H1 (cell line): ENCODE measurements around the gene SGMS1. TPM values are rescaled to one million over a fixed set of nuclear protein-coding genes. Genes with fewer than 3 reads are reported as not detected.

Experiments
- CTCF ChIA-PET: fragments of 300-600 bp; sonication (Branson Sonifier 250); formaldehyde crosslinking; loops from one replicate; lab custom pipeline; 2021; ENCODE audit not compliant: partially characterized antibody; lab: Charles Lee
- POLR2A ChIA-PET: fragments of 300-600 bp; sonication (Branson Sonifier 250); formaldehyde crosslinking; loops from one replicate; lab custom pipeline; 2021; ENCODE audit warnings: inconsistent platforms; ENCODE audit not compliant: partially characterized antibody; lab: Charles Lee
- DNase-seq, 2 experiments: peaks; one replicate each; pipeline versions ENCODE4 v3.0.0 to v3.0.0-alpha.2; 2010 to 2022; ENCODE audit warnings: low spot score in 2 of 2, low read depth in 1 of 2, mixed read lengths in 1 of 2
- FAIRE-seq: peaks from 2 replicates; lab custom pipeline; 2011; peaks lifted over from hg19 to GRCh38; lab: Jason Lieb, UNC
- H2AFZ ChIP-seq: 2 replicates; pipeline ENCODE4 v1.8.1; 2012; ENCODE audit warnings: low read length, inconsistent platforms
- H2AK5ac ChIP-seq: 2 replicates; pipeline ENCODE4 v1.6.1; 2013; ENCODE audit warnings: low read depth, low read length
- H2BK120ac ChIP-seq: replicated peaks from 2 replicates; pipeline ENCODE3; 2013; ENCODE audit warnings: low read depth, low read length, inconsistent platforms
- H2BK12ac ChIP-seq: 2 replicates; pipeline ENCODE4 v1.6.1; 2013; ENCODE audit warnings: low read depth, low read length
- H2BK15ac ChIP-seq: 2 replicates; pipeline ENCODE4 v1.6.1; 2013; ENCODE audit warnings: low read length
- H2BK20ac ChIP-seq: 2 replicates; pipeline ENCODE4 v1.6.1; 2013; ENCODE audit warnings: low read length
- H2BK5ac ChIP-seq: 2 replicates; pipeline ENCODE4 v1.6.1; 2013; ENCODE audit warnings: low read depth, low read length
- H3K14ac ChIP-seq: 2 replicates; pipeline ENCODE4 v1.6.1; 2013; ENCODE audit warnings: inconsistent platforms; ENCODE audit not compliant: insufficient read length
- H3K18ac ChIP-seq: 2 replicates; pipeline ENCODE4 v1.6.1; 2013; ENCODE audit warnings: low read length; ENCODE audit errors: extremely low read depth
- H3K23ac ChIP-seq: 2 replicates; pipeline ENCODE4 v1.6.1; 2013; ENCODE audit warnings: inconsistent platforms; ENCODE audit not compliant: insufficient read length
- H3K23me2 ChIP-seq: 2 replicates; pipeline ENCODE4 v1.6.1; 2013; ENCODE audit warnings: low read depth, low read length
- H3K27ac ChIP-seq: 2 replicates; pipeline ENCODE4 v1.6.1; 2011; ENCODE audit warnings: low read depth, low read length, inconsistent platforms
- H3K27me3 ChIP-seq, 4 experiments: replicated peaks in 1 of 4; 1 replicate in 1 of 4; 2 replicates in 3 of 4; pipeline versions ENCODE4 v1.6.1 to v1.8.1; 2011 to 2013; ENCODE audit warnings: low read length in 3 of 4, mild to moderate bottlenecking in 3 of 4, inconsistent platforms in 2 of 4, mixed read lengths in 2 of 4, moderate library complexity in 1 of 4; ENCODE audit not compliant: control insufficient read depth in 3 of 4, insufficient read depth in 3 of 4; ENCODE audit errors: extremely low read depth in 1 of 4
- H3K36me3 ChIP-seq, 4 experiments: 2 replicates each; pipeline versions ENCODE4 v1.6.1 to v1.8.1; 2011 to 2013; ENCODE audit warnings: mild to moderate bottlenecking in 4 of 4, low read length in 3 of 4, moderate library complexity in 2 of 4, control low read depth in 1 of 4, inconsistent platforms in 1 of 4; ENCODE audit not compliant: insufficient read depth in 4 of 4, control insufficient read depth in 2 of 4
- H3K4ac ChIP-seq: replicated peaks from 2 replicates; pipeline ENCODE3; 2013; ENCODE audit warnings: low read length, low read depth, mixed read lengths, inconsistent platforms; ENCODE audit not compliant: insufficient read length
- H3K4me1 ChIP-seq, 4 experiments: replicated peaks in 1 of 4; 1 replicate in 1 of 4; 2 replicates in 3 of 4; pipeline versions ENCODE4 v1.6.1 to v1.8.1; 2011 to 2013; ENCODE audit warnings: low read length in 3 of 4, inconsistent platforms in 2 of 4, mixed read lengths in 1 of 4; ENCODE audit not compliant: insufficient read depth in 4 of 4, control insufficient read depth in 3 of 4
- H3K4me2 ChIP-seq, 2 experiments: 2 replicates each; pipeline versions ENCODE4 v1.6.1 to v1.8.1; 2011 to 2013; ENCODE audit warnings: low read depth in 2 of 2, low read length in 2 of 2, control low read depth in 1 of 2, inconsistent platforms in 1 of 2, mild to moderate bottlenecking in 1 of 2; ENCODE audit not compliant: insufficient read depth in 1 of 2
- H3K4me3 ChIP-seq, 4 experiments: fragments of 200-600, 300-600 bp in 1 of 4; sonication (generic), shearing (Covaris generic), sonication (Bioruptor Twin) in 1 of 4; 2 replicates each; pipeline versions ENCODE4 v1.5.1 to v1.8.1; 2011 to 2016; ENCODE audit warnings: low read length in 4 of 4, low read depth in 3 of 4, control low read depth in 2 of 4, inconsistent platforms in 2 of 4, mild to moderate bottlenecking in 2 of 4, mixed read lengths in 1 of 4, moderate library complexity in 1 of 4; ENCODE audit not compliant: insufficient read depth in 2 of 4; ENCODE audit errors: extremely low read depth in 1 of 4
- H3K56ac ChIP-seq: replicated peaks from 2 replicates; pipeline ENCODE3; 2013; ENCODE audit warnings: low read depth, mild to moderate bottlenecking, mixed read lengths, low read length, inconsistent platforms; ENCODE audit not compliant: insufficient read length
- H3K79me1 ChIP-seq: 2 replicates; pipeline ENCODE4 v1.6.1; 2013; ENCODE audit warnings: low read depth, low read length, control low read depth
- H3K79me2 ChIP-seq, 2 experiments: 2 replicates each; pipeline versions ENCODE4 v1.6.1 to v1.8.1; 2012 to 2013; ENCODE audit warnings: low read length in 2 of 2, mild to moderate bottlenecking in 2 of 2, inconsistent platforms in 1 of 2; ENCODE audit not compliant: insufficient read depth in 2 of 2, control insufficient read depth in 1 of 2
- H3K9ac ChIP-seq, 4 experiments: replicated peaks in 1 of 4; 1 replicate in 1 of 4; 2 replicates in 3 of 4; pipeline versions ENCODE4 v1.6.1 to v1.8.1; 2011 to 2013; ENCODE audit warnings: low read depth in 3 of 4, low read length in 3 of 4, control low read depth in 2 of 4, mild to moderate bottlenecking in 2 of 4, moderate library complexity in 2 of 4, inconsistent platforms in 1 of 4; ENCODE audit errors: extremely low read depth in 1 of 4
- H3K9me3 ChIP-seq, 2 experiments: 2 replicates each; pipeline versions ENCODE4 v1.6.1 to v1.8.1; 2012 to 2013; ENCODE audit warnings: mild to moderate bottlenecking in 2 of 2, moderate library complexity in 2 of 2, control low read depth in 1 of 2, inconsistent platforms in 1 of 2, low read depth in 1 of 2, low read length in 1 of 2, mixed read lengths in 1 of 2; ENCODE audit not compliant: insufficient read depth in 2 of 2
- H4K20me1 ChIP-seq, 2 experiments: replicated peaks in 1 of 2; 2 replicates each; pipeline versions ENCODE3 to v1.8.1; 2011 to 2013; ENCODE audit warnings: inconsistent platforms in 2 of 2, low read length in 2 of 2, mild to moderate bottlenecking in 1 of 2; ENCODE audit not compliant: insufficient read depth in 2 of 2, control insufficient read depth in 1 of 2
- H4K5ac ChIP-seq: 2 replicates; pipeline ENCODE4 v1.6.1; 2013; ENCODE audit warnings: low read length, low read depth, mixed read lengths, inconsistent platforms; ENCODE audit not compliant: insufficient read length
- H4K8ac ChIP-seq: 2 replicates; pipeline ENCODE4 v1.8.0; 2013; ENCODE audit warnings: mild to moderate bottlenecking, moderate library complexity, low read length, inconsistent platforms; ENCODE audit not compliant: insufficient read depth; ENCODE audit errors: extremely low read depth
- H4K91ac ChIP-seq: replicated peaks from 2 replicates; pipeline ENCODE3; 2013; ENCODE audit warnings: low read length, mixed read lengths, inconsistent platforms; ENCODE audit not compliant: insufficient read length
- BRCA1 ChIP-seq: IDR thresholded peaks from 2 replicates; pipeline ENCODE4 v1.6.1; 2012; ENCODE audit warnings: low read depth, low read length, improper control_type of control experiment
- CEBPB ChIP-seq: IDR thresholded peaks from 2 replicates; pipeline ENCODE4 v1.6.1; 2012; ENCODE audit warnings: low read depth, low read length
- EGR1 ChIP-seq: IDR thresholded peaks from 2 replicates; pipeline ENCODE4 v1.6.1; 2011; ENCODE audit warnings: low read depth, low read length, borderline replicate concordance
- KDM1A ChIP-seq: fragments of 200-600, 300-600 bp; sonication (generic); IDR thresholded peaks from 2 replicates; pipeline ENCODE4 v1.7.1; 2016; ENCODE audit warnings: mild to moderate bottlenecking, low read length, borderline replicate concordance
- NRF1 ChIP-seq: IDR thresholded peaks from 2 replicates; pipeline ENCODE4 v1.6.1; 2011; ENCODE audit warnings: mild to moderate bottlenecking, low read depth, low read length, improper control_type of control experiment
- SIRT6 ChIP-seq: IDR thresholded peaks from one replicate; pipeline ENCODE4 v1.7.1; 2012; ENCODE audit warnings: low read length, inconsistent platforms
- TEAD4 ChIP-seq: IDR thresholded peaks from 2 replicates; pipeline ENCODE4 v1.6.1; 2012; ENCODE audit warnings: low read depth, low read length, inconsistent platforms, mixed read lengths
- YY1 ChIP-seq: IDR thresholded peaks from 2 replicates; pipeline ENCODE4 v1.6.1; 2011; ENCODE audit warnings: low read depth, mild to moderate bottlenecking, low read length
- WGBS, 2 experiments: shearing (Covaris generic) in 1 of 2; methylation state at CpG; one replicate each; pipeline versions ENCODE4 v1.1.6 to v1.1.7; 2013 to 2015; ENCODE audit warnings: low lambda C conversion rate in 2 of 2, mixed read lengths in 2 of 2, inconsistent platforms in 1 of 2, low coverage in 1 of 2, missing lambda C conversion rate in 1 of 2; ENCODE audit not compliant: insufficient replicate concordance in 2 of 2, insufficient coverage in 1 of 2, insufficient read length in 1 of 2; ENCODE audit errors: extremely low coverage in 1 of 2, missing lambda C conversion rate in 1 of 2; 5-methylcytosine and 5-hydroxymethylcytosine counted together
- polyA plus RNA-seq, 7 experiments: library from polyadenylated mRNA; depleted of rRNA in 3 of 7; stranded (reverse) in 5 of 7; unstranded in 2 of 7; fragments of >200 nt in 5 of 7; fragments of 200-250 nt in 2 of 7; gene quantifications; 1 replicate in 5 of 7; 2 replicates in 1 of 7; 4 replicates in 1 of 7; pipeline versions ENCODE4 v1.2.1 to v1.2.3, GENCODE V29; 2011 to 2013; ENCODE audit warnings: missing spikeins in 2 of 7, mixed read lengths in 2 of 7
- total RNA-seq: library from RNA; stranded (reverse); fragmentation: NEBNext Ultra II Directional; extraction: Animal tissue kit (Norgen Biotek cat#: 25700); gene quantifications from 2 replicates; pipeline ENCODE4 v1.2.1, GENCODE V29; 2021
- TF ChIP-seq, protein P1 (sequence below), 3 experiments: IDR thresholded peaks; 1 replicate in 2 of 3; 2 replicates in 1 of 3; pipeline versions ENCODE4 v1.5.1 to v1.6.1; 2011; ENCODE audit warnings: low read length in 3 of 3, mild to moderate bottlenecking in 3 of 3, inconsistent platforms in 2 of 3, low read depth in 1 of 3, moderate library complexity in 1 of 3; ENCODE audit not compliant: insufficient read depth in 1 of 3; ENCODE audit errors: control extremely low read depth in 1 of 3
- TF ChIP-seq, protein P2 (sequence below): IDR thresholded peaks from 2 replicates; pipeline ENCODE4 v1.6.1; 2012; ENCODE audit warnings: inconsistent platforms

SGMS1 gene
- total and polyA plus RNA-seq, 2 of the 8 experiments (the other 6 are each of a cell fraction or from before 2014, with no cell fraction given), result 6.0 to 15.6 TPM

DNA sequence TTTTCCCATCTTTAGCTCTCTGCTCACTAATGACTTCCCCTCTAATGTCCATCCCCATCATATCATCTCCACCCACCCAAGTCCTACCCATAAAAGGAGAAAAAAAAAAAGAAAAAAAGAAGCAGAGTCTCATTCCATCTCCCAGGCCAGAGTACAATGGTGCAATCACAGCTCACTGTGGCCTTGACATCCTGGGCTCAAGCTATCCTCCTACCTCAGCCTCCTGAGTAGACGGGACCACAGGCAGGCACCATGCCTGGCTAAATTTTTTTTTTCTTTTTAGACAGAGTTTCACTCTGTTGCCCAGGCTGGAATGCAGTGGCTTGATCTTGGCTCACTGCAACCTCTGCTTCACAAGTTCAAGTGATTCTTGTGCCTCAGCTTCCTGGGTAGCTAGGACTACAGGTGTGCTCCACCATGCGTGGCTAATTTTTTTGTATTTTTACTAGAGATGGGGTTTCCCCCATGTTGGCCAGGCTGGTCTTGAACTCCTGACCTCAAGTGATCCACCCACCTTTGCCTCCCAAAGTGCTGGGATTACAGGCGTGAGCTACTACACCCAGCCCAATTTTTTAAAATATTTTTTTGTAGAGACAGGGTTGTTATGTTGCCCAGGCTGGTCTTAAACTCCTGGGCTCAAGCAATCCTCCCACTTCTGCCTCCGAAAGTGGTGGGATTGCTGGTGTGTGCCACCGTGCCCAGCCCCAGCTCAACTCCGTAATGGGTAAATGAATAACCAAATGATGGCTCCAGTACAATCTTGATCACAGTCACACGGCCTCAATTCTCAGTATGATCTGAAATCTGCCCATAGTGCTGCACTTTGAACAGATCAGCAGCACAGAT, 24.6 kb upstream of the SGMS1 start:
- Histone ChIP-seq H3K18ac (no peak overlapping the region; the same call in 1 of the 2 replicates), H4K91ac (no peak overlapping the region), H4K8ac (no peak overlapping the region), H2BK120ac (no peak overlapping the region), H2BK15ac (no peak overlapping the region), H2AK5ac (no peak overlapping the region), H4K20me1 (no peaks in the 10 kb centered on the region), H2BK5ac (no peak overlapping the region), H3K79me2 (no peaks in the 10 kb centered on the region), H3K14ac (no peak overlapping the region), H3K4me2 (no peak overlapping the region), H3K23me2 (no peaks in the 10 kb centered on the region), H2BK20ac (no peak overlapping the region), H4K5ac (no peak overlapping the region), H3K56ac (no peak overlapping the region), H3K27me3 (no peaks in the 10 kb centered on the region), H3K36me3 (no peaks in the 10 kb centered on the region), H3K79me1 (no peaks in the 10 kb centered on the region), H3K27ac (no peak overlapping the region), H3K23ac (no peak overlapping the region), H3K9me3 (no peaks in the 10 kb centered on the region), H3K4ac (no peak overlapping the region), H2AFZ (no peak overlapping the region), H2BK12ac (no peak overlapping the region), H3K4me3 (no peak overlapping the region), H3K4me1 (no peaks in the 10 kb centered on the region), H3K9ac (no peak overlapping the region)
- POLR2A ChIA-PET, result interaction anchor here (0.6 to 1.7 kb wide), 3 partner anchors 12 to 28 kb away, joined by 3 to 4 read pairs (median 4); partner anchors contain the start of gene SGMS1
- 89% methylated on average over 7 of the region's 7 CpGs; no CpG with 5 or more reads in 1 of the 2 experiments for WGBS, 2 experiments
- CTCF ChIA-PET, result interaction anchor here (0.9 to 2.6 kb wide), 8 partner anchors 9 to 95 kb away, joined by 3 to 12 read pairs (median 3); no protein-coding TSS in a partner anchor
- no peak for FAIRE-seq
- no peak for DNase-seq
- TF ChIP-seq SIRT6, result no peak
- no peak for TF ChIP-seq EGR1
- no peak for TF ChIP-seq TEAD4
- no peak for TF ChIP-seq KDM1A
- TF ChIP-seq YY1, result no peak
- no peak for TF ChIP-seq BRCA1
- TF ChIP-seq, protein P1, sequence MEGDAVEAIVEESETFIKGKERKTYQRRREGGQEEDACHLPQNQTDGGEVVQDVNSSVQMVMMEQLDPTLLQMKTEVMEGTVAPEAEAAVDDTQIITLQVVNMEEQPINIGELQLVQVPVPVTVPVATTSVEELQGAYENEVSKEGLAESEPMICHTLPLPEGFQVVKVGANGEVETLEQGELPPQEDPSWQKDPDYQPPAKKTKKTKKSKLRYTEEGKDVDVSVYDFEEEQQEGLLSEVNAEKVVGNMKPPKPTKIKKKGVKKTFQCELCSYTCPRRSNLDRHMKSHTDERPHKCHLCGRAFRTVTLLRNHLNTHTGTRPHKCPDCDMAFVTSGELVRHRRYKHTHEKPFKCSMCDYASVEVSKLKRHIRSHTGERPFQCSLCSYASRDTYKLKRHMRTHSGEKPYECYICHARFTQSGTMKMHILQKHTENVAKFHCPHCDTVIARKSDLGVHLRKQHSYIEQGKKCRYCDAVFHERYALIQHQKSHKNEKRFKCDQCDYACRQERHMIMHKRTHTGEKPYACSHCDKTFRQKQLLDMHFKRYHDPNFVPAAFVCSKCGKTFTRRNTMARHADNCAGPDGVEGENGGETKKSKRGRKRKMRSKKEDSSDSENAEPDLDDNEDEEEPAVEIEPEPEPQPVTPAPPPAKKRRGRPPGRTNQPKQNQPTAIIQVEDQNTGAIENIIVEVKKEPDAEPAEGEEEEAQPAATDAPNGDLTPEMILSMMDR (IDR thresholded peaks at IDR 0.05; ENCODE audit: control extremely low read depth in 1 of 3, insufficient read depth in 1 of 3, low read depth in 1 of 3, low read length in 3 of 3), result no peak
- TF ChIP-seq, protein P2, sequence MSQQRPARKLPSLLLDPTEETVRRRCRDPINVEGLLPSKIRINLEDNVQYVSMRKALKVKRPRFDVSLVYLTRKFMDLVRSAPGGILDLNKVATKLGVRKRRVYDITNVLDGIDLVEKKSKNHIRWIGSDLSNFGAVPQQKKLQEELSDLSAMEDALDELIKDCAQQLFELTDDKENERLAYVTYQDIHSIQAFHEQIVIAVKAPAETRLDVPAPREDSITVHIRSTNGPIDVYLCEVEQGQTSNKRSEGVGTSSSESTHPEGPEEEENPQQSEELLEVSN, result no peak
- no peak for TF ChIP-seq NRF1
- TF ChIP-seq CEBPB, result no peak
